K562 (cell line): Measurements from ENCODE around the gene CCDC183. TPM values are rescaled to one million over a fixed set of nuclear protein-coding genes. Genes with fewer than 3 reads are reported as not detected.

ENCODE experiments used
- ATAC-seq: fragments of 200-7000 bp; cut with Tn5 transposase; 3 replicates; pipeline ENCODE4 v1.9.1; 2020; ENCODE audit warnings: moderate library complexity
- BruUV-seq: library from RNA; stranded (reverse); fragments of 400-500 nt; replicated peaks from 2 replicates; lab custom pipeline; 2021; lab: Mats Ljungman, UMichigan
- CTCF ChIA-PET: fragments of 300-600 bp; formaldehyde crosslinking; extraction: SDS; loops from one replicate; lab custom pipeline; 2021; ENCODE audit warnings: low intra/inter-chr PET ratio; lab: Yijun Ruan, JAX
- POLR2A ChIA-PET: fragments of 300-600, 350-650 bp; sonication (Branson Sonifier 250); formaldehyde crosslinking; extraction: SDS; loops from one replicate; lab custom pipeline; 2021; ENCODE audit warnings: antibody characterized with exemption, inconsistent platforms; lab: Yijun Ruan, JAX
- DNase-seq, 4 experiments: peaks; one replicate each; pipeline versions ENCODE4 v3.0.0 to v3.0.0-alpha.2; 2011 to 2018; ENCODE audit warnings: low spot score in 3 of 4, mixed read lengths in 3 of 4; ENCODE audit errors: extremely low read depth in 1 of 4
- FAIRE-seq: peaks from 2 replicates; lab custom pipeline; 2011; peaks lifted over from hg19 to GRCh38; lab: Jason Lieb, UNC
- H2AFZ ChIP-seq: 2 replicates; pipeline ENCODE4 v1.6.0; 2011; ENCODE audit warnings: low read depth, low read length, control low read depth, inconsistent platforms
- H3K27ac ChIP-seq: fragments of 200-600 bp; 3 replicates; pipeline ENCODE4 v1.8.0; 2011; ENCODE audit warnings: low read depth, mild to moderate bottlenecking, control low read depth, inconsistent platforms, low read length, moderate library complexity, mixed read lengths; ENCODE audit errors: extremely low read depth
- H3K27me3 ChIP-seq, 2 experiments: fragments of 300-600 bp in 1 of 2; 2 replicates in 1 of 2; 3 replicates in 1 of 2; pipeline versions ENCODE4 v1.6.0 to v1.8.0; 2011; ENCODE audit warnings: inconsistent platforms in 2 of 2, low read length in 2 of 2, mild to moderate bottlenecking in 1 of 2, mixed read lengths in 1 of 2, moderate library complexity in 1 of 2; ENCODE audit not compliant: control insufficient read depth in 2 of 2, insufficient read depth in 2 of 2
- H3K36me3 ChIP-seq: fragments of 300-600 bp; 3 replicates; pipeline ENCODE4 v1.8.0; 2011; ENCODE audit warnings: mild to moderate bottlenecking, low read length, inconsistent platforms; ENCODE audit not compliant: control insufficient read depth, insufficient read depth
- H3K4me1 ChIP-seq, 2 experiments: fragments of 200-600 bp in 1 of 2; replicated peaks in 1 of 2; 2 replicates in 1 of 2; 3 replicates in 1 of 2; pipeline versions ENCODE4 v1.5.1 to v1.8.0; 2011; ENCODE audit warnings: inconsistent platforms in 2 of 2, low read length in 2 of 2, mild to moderate bottlenecking in 1 of 2, mixed read lengths in 1 of 2, moderate library complexity in 1 of 2; ENCODE audit not compliant: control insufficient read depth in 2 of 2, insufficient read depth in 2 of 2
- H3K4me2 ChIP-seq: 2 replicates; pipeline ENCODE4 v1.6.1; 2011; ENCODE audit warnings: low read length, control low read depth, inconsistent platforms, mixed read lengths; ENCODE audit not compliant: insufficient read depth
- H3K4me3 ChIP-seq: fragments of 200-600 bp; sonication (generic), shearing (Covaris generic); 2 replicates; pipeline ENCODE4 v1.5.1; 2016; ENCODE audit warnings: control low read depth, inconsistent platforms
- H3K79me2 ChIP-seq: fragments of 200-600 bp; 3 replicates; pipeline ENCODE4 v1.8.0; 2011; ENCODE audit warnings: low read length, inconsistent platforms; ENCODE audit not compliant: control insufficient read depth, insufficient read depth
- H3K9ac ChIP-seq, 2 experiments: 2 replicates each; pipeline versions ENCODE4 v1.6.0 to v1.6.1; 2011; ENCODE audit warnings: low read depth in 2 of 2, low read length in 2 of 2, control low read depth in 1 of 2, inconsistent platforms in 1 of 2, mild to moderate bottlenecking in 1 of 2, mixed read lengths in 1 of 2; ENCODE audit not compliant: insufficient read depth in 1 of 2
- H3K9me1 ChIP-seq: one replicate; pipeline ENCODE4 v1.6.0; 2011; ENCODE audit warnings: inconsistent platforms, mild to moderate bottlenecking, low read length, moderate library complexity; ENCODE audit not compliant: control insufficient read depth, insufficient read depth
- H3K9me3 ChIP-seq: replicated peaks from 2 replicates; pipeline ENCODE4 v1.5.1; 2011; ENCODE audit warnings: low read depth, low read length, inconsistent platforms; ENCODE audit not compliant: control insufficient read depth, insufficient read depth
- H4K20me1 ChIP-seq: replicated peaks from 2 replicates; pipeline ENCODE4 v1.6.1; 2011; ENCODE audit warnings: low read length, inconsistent platforms, mixed read lengths; ENCODE audit not compliant: control insufficient read depth, insufficient read depth
- MED1 ChIP-seq: sonication (generic); formaldehyde crosslinking; IDR thresholded peaks from 2 replicates; pipeline ENCODE4 v1.8.1; 2023; ENCODE audit warnings: missing genetic modification reagents, borderline replicate concordance
- ZNF644 ChIP-seq: fragments of 200-800 bp; sonication (Bioruptor generic); IDR thresholded peaks from 2 replicates; pipeline ENCODE4 v1.6.1; 2016; ENCODE audit warnings: low read depth, missing genetic modification characterization, missing compliant biosample characterization
- WGBS: fragments of 100-300 bp; shearing (Covaris generic); methylation state at CpG from one replicate; pipeline ENCODE4 v1.1.6; 2016; ENCODE audit warnings: low coverage, mixed read lengths; ENCODE audit not compliant: insufficient coverage; ENCODE audit errors: missing lambda C conversion rate; 5-methylcytosine and 5-hydroxymethylcytosine counted together
- in situ Hi-C: fragments of 300-500 bp; cut with MboI; formaldehyde crosslinking; loops from 4 replicates; pipeline ENCODE4 v1.15.0; 2018; ENCODE audit warnings: inconsistent platforms, mixed read lengths
- intact Hi-C: fragments of 100-400 bp; cut with micrococcal nuclease; formaldehyde crosslinking; loops from 2 replicates; pipeline ENCODE4 v1.14.2; 2022
- polyA plus RNA-seq, 8 experiments: library from polyadenylated mRNA; depleted of rRNA in 4 of 8; stranded (reverse) in 5 of 8; unstranded in 3 of 8; fragments of >200 nt; fragmentation: Nextera tagmentation in 2 of 8; fragmentation: Illumina TruSeq in 1 of 8; extraction: Ambion mirVana in 2 of 8; extraction: Trizol in 1 of 8; gene quantifications; 2 replicates each; pipeline versions ENCODE4 v1.2.1 to v1.2.3, GENCODE V29; 2011 to 2014; ENCODE audit warnings: inconsistent platforms in 1 of 8, missing spikeins in 1 of 8
- total RNA-seq, 7 experiments: library from RNA; depleted of rRNA in 6 of 7; stranded (reverse); fragments of >200 nt in 6 of 7; fragmentation: Illumina TruSeq in 2 of 7; extraction: Trizol in 2 of 7; gene quantifications; 2 replicates each; pipeline versions ENCODE4 v1.2.1 to v1.2.3, GENCODE V29; 2011 to 2021; ENCODE audit warnings: low replicate concordance in 1 of 7
- TF ChIP-seq, protein P1 (sequence below): sonication (generic); formaldehyde crosslinking; IDR thresholded peaks from 2 replicates; pipeline ENCODE4 v1.9.0; 2022; ENCODE audit warnings: mild to moderate bottlenecking, missing genetic modification reagents

CCDC183 gene
- total and polyA plus RNA-seq, 9 of the 15 experiments (the other 6 are each of a cell fraction or from before 2014, with no cell fraction given) = 0.21 to 0.60 (median 0.29) TPM; not detected in 4

DNA sequence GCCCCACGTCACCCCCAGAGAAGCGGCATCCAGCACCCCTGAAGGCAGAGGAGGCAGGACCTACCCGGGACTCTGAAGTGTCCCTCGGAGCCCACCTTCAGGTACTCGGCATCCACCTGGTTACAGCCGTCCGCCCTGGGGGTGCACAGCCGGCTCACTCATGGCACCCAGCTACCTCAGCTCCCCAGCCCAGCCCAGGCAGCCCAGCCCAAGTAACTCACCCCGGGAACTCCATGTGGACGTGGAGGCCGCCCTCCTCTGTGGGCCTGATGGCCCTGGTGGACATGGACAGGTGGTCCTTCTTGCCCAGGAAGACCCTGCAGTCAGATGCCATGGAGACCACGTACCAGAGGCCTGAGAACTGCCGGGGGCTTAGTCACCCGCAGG is 32.5 kb upstream of the CCDC183 start:
- no peak overlapping the region for H3K27ac ChIP-seq
- H3K4me3 ChIP-seq = no peak overlapping the region
- WGBS = 83% methylated on average over 7 of the region's 14 CpGs
- no peaks in the 10 kb centered on the region for H3K9me3 ChIP-seq
- peaks cover 16 to 71% of the 10 kb centered on the region in 2 experiments; a peak in 4 of 5 replicates for H3K4me1 ChIP-seq
- H3K36me3 ChIP-seq = no peaks in the 10 kb centered on the region
- peak overlapping the region; percentile 58; the same call in 1 of the 2 replicates for H3K4me2 ChIP-seq
- H2AFZ ChIP-seq = 0 out of 2 replicates have a peak overlapping the region, but pooled peaks have one; percentile 80
- POLR2A ChIA-PET = interaction anchor here (0.5 to 1.5 kb wide), 2 partner anchors 37 to 69 kb away, joined by 3 to 4 read pairs; no protein-coding TSS in a partner anchor
- CTCF ChIA-PET = interaction anchor here (0.7 kb wide), 1 partner anchor 21 kb away, joined by 3 read pairs; no protein-coding TSS in a partner anchor
- FAIRE-seq = no peak
- H3K9me1 ChIP-seq = no peaks in the 10 kb centered on the region
- no TSS peak for BruUV-seq
- H3K27me3 ChIP-seq = peaks cover 0 to 5% of the 10 kb centered on the region in 2 experiments; a peak in 1 of 5 replicates
- no peak for ATAC-seq
- H3K79me2 ChIP-seq = no peaks in the 10 kb centered on the region
- intact Hi-C loops = no loop called here
- H4K20me1 ChIP-seq = no peaks in the 10 kb centered on the region
- peak overlapping the region in 1 of 2 experiments; percentile 83; a peak in 2 of 4 replicates for H3K9ac ChIP-seq
- TF ChIP-seq MED1 (0 out of 2 replicates have a peak, but pooled peaks have one; percentile 16), ZNF644 (tag) (no peak)
- TF ChIP-seq, protein P1, sequence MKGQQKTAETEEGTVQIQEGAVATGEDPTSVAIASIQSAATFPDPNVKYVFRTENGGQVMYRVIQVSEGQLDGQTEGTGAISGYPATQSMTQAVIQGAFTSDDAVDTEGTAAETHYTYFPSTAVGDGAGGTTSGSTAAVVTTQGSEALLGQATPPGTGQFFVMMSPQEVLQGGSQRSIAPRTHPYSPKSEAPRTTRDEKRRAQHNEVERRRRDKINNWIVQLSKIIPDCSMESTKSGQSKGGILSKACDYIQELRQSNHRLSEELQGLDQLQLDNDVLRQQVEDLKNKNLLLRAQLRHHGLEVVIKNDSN (CRISPR knock-in tag) = peak; percentile 22; the same call in 1 of the 2 replicates
- TF ChIP-seq, all 486 proteins: peak for 2
- in situ Hi-C loops = no loop called here
- DNase-seq = no peak
